Measurements from ENCODE around the gene WWC2.

WWC2 gene

DNA sequence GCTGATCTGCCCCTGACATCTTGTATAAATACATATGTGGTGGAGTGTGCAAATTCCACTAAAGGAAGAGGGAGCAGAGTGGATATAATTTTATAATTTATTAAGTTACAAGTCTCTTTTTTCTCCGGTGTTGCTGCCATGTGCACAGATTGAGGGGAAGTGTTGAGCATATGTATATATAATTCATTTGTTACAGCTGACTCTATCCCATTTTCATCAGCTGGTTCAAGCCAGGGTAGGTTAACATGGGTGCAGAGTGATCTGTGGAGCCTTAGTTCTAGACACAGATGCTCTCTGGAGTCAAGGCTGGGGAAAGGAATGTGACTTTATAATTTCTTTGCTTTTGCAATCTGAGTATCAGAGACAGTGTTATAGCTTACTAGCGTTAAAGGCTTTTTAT lies 103.5 kb downstream of the WWC2 start:
- DNase-seq (ENCODE audit: low spot score), result no peak

- DNase-seq (ENCODE audit: low spot score), result no peak
Observed at GRCh38 chr4:183204793-183205192, 105.7 kb downstream of the WWC2 start.

DNA sequence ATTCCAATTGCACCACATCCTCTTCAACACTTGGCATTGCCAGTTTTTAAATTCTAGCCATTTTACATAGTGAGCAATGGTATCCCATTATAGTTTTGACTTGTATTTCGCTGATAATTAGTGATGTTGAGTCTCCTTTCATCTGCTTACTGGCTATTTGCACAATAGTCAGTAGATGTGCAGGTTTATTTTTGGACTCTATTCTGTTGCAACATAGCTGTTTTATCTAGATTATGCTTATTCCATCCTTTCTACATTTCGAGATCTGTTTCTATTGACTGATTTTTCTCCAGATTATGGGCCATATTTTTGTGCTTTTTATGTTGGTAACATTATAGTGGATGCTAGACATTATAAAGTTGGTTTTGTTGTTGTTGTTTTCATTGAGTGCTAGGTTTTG lies 106.1 kb downstream of the WWC2 start:
- no peak for DNase-seq (ENCODE audit: low spot score)

GRCh38 chr4:183205709-183206108 lies 106.7 kb downstream of the WWC2 start:
- DNase-seq (ENCODE audit: low spot score), result no peak

GRCh38 chr4:183211533-183211932 lies 112.5 kb downstream of the WWC2 start:
- DNase-seq (ENCODE audit: low spot score), result no peak

GRCh38 chr4:183213996-183214395 lies 114.9 kb downstream of the WWC2 start:
- no peak for DNase-seq (ENCODE audit: low spot score)

DNA sequence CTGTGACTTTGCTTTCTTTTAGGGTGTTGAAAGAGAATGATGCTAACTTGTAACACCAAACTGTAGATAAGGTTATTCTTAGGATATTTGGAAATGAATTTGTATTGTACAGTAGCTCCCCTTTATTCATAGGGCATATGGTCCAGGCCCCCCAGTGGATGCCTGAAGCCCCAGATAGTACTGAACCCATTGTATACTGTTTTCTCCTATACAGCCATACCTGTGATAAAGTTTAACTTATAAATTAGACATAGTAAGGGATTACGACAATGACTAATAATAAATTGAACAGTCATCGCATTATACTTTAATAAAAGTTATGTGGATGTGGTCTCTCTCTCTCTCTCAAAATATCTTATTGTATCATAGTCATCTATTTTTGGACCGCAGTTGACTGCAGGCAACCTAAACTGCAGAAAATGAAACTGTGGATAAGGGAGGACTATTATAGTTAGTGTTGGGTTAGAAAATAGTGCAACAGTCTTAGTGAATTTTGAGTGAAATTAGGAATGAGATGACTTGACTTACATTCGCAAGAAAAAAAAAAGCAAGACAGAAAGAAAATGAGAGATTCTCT lies 115.9 kb downstream of the WWC2 start:
- DNase-seq (ENCODE audit: low spot score), result peak; percentile 5

DNA sequence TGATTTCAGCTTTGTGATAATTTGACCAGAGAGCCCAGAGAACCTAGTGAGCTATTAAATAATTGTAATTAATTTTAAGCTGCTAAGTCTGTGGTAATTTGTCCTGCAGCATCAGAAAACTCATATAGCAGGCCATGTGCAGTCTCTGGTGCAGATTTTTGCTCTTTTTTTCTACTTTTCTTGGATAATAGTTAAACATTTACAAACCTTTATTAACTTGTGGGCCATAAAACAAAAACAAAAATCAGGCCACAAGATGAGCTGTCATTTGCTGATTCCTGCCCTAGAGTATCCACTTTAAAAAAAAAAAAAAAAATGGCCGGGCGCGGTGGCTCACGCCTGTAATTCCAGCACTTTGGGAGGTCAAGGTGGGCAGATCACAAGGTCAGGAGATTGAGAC lies 121.2 kb downstream of the WWC2 start:
- no peak for DNase-seq (ENCODE audit: low spot score)

- DNase-seq (ENCODE audit: low spot score), result no peak
Observed at GRCh38 chr4:183223053-183223452, 124.0 kb downstream of the WWC2 start.

- DNase-seq (ENCODE audit: low spot score), result no peak
Observed at GRCh38 chr4:183229397-183229796, 130.3 kb downstream of the WWC2 start.

DNA sequence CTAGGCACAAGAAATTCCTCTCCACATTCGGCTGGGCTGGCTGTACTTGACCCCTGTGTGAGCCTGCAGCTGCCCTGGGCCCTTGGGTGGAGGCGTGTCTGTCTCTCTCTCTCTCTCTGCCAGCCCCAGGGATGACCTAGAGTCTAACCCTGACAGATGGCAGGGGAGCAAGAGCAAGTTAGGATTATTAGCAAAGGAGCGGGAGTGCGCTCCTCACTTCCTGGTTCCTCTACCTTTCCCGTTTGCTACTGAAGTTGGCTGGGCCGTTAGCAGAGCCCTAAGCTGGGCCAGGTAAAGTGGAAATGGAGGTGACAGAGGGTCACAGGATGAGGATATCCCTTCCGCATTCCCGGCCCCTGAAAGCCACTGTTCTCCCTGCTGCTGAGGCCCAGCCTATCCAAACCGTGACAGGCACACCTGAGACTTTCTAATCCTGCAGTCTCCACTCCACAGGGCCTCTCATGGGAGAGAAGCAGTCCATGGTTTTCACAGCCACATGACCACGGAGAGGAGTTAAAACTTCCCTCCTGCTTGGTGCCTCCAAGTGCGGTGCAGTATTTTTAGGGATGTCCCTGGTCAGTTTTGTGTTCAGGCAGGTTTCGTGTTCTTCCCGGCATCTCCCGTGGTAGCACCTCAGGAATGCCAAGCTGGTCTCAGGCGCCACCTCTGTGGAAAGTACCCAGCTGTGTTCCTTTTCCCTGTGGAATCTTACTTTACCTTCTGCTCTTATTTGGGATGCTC lies 141.7 kb downstream of the WWC2 start:
- DNase-seq (ENCODE audit: low spot score), result no peak

DNA sequence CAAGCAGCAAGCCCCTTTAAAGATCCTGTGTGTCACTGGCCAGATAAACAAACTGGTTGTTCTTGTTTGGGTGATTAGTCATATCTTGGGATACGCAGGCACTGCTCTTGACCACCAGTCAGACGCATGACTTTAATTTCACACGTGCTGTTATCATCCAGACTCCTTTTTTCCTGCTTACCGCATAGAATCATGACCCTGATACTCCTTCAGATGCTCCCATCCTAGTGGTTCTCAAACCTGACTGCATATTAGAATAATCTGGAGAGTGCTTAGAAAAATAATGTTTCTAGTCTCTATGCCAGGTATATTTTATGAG lies 142.2 kb downstream of the WWC2 start:
- DNase-seq (ENCODE audit: low spot score), result peak; percentile 35

GRCh38 chr4:183241721-183242151 lies 142.7 kb downstream of the WWC2 start:
- no peak for DNase-seq (ENCODE audit: low spot score)

DNA sequence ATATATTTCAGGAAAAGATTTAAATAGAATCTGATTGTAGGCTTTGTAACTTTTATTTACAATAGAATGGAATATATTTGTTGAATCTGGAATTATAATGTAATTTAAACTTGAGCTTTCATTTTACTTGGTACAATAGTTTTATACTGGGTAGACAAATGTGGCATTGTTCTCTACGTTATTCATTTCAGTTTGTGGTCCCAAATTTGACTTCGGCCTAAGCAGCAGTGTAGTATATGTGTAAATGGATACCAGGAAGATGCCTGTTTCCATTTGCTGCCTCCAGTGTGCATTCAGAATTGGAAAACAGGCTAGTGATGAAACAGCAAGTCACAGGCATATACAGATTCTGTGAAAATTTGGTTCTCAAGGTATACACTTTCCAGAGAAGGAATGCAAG lies 143.2 kb downstream of the WWC2 start:
- no peak for DNase-seq (ENCODE audit: low spot score)

GRCh38 chr4:183244019-183244418 lies 145.0 kb downstream of the WWC2 start:
- DNase-seq (ENCODE audit: low spot score), result no peak

DNA sequence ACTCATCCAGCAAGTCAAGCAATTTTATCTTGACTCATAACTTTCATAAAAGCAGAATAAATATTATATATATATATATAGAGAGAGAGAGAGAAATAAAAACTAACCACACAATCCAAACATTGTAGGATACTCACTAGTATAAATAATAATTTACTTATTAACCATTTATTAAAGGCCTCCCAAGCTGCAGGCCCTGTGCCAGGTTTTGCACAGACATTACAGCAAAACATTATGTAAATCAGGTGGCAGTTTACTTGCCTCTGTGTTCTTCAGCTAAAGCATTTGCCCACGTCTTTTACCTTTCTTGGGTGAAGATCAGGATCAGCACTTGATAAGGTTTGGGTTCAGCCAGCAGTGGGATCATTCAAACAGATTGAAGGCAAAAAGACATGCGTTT lies 145.4 kb downstream of the WWC2 start:
- no peak for DNase-seq (ENCODE audit: low spot score)

- DNase-seq (ENCODE audit: low spot score), result no peak
Observed at GRCh38 chr4:183248201-183248600, 149.1 kb downstream of the WWC2 start.

DNA sequence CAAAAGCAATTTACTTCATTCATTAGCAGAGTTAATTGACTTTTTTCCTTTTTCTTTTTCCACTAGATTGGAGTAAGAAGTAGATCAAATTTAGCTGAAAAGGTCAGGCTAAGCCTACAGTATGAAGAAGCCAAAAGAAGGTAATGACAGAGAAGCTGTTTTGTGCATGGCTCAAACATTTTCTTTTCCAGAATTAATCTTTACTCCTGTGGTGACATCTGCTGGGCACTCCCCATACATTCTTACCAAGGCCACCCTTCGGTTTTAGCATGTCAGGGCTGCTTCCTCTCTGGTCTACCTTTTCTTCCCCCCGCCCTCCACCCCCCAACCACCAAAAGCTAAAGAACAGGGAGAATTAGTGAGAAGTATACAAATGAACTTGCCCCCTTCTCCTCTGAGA lies 150.8 kb downstream of the WWC2 start:
- DNase-seq (ENCODE audit: low spot score), result no peak

DNA sequence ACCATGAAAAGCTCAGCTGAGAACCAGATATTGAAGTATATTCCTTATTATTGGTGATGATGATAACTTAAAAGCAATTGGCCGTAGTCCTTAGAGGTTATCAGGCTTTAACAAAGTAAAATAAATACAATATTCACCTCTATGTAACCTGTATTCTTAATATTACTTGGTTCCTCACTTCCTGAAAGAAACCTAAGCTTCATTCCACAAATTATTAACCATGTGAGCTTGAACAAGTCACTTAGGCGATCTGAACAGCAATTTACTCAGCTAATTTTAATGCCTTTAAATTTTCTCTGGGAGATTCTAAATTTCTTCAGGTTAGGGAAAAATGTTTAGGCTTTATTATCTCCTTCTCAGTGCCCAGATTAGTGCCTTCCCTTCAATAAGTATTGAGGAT lies 151.8 kb downstream of the WWC2 start:
- DNase-seq (ENCODE audit: low spot score), result no peak

DNA sequence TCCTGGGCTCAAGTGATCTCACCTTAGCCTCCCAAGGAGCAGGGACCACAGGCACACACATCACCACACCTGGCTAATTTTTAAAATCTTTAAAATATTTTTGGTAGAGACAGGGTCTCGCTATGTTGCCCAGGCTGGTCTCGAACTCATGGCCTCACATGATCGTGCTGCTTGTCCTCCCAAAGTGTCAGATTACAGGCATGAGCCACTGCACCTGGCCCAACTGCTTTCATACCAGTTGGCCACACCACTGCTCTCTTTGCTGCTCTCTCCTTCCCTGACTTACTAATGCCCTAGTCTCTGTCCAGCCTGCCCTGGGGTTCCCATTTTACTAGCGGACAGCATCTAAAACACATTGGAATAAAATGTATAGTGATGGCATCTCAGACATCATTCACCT lies 153.9 kb downstream of the WWC2 start:
- DNase-seq (ENCODE audit: low spot score), result no peak

DNA sequence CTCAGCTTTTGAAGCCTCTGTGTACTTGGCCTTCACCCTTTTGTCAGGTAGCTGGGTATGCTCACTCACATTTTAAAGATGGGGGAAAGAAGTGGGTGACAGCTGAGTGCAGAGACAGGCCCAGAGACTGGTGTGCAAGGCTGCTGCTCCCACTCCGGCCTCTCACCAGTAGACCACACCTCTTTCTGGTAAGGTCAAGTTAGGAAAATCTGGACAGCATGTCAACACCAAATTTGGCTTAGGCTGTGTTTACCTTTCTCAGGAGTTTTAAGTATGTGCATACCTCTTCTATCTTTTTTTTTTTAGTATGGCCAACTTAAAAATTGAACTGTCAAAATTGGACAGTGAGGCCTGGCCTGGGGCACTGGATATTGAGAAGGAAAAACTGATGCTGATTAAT lies 154.4 kb downstream of the WWC2 start:
- DNase-seq (ENCODE audit: low spot score), result no peak

DNA sequence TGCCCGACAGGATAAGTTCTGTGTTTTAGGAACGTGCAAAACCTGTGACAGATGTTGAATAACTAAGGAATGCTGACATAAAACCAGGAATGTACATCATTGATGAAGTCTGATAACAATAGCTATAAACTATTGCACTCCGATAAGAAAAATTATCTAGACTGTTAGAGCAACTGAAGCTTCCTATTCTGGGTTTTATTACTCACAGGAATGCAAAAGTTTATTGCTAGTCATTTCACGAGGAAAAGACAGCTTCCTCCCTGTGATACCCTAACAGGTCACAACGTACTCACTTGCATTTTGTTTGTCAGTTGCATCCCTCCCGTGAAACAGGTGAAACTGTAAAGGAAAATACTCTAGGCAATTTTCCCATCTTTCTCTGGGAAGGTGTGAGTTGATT lies 155.1 kb downstream of the WWC2 start:
- DNase-seq (ENCODE audit: low spot score), result no peak

DNA sequence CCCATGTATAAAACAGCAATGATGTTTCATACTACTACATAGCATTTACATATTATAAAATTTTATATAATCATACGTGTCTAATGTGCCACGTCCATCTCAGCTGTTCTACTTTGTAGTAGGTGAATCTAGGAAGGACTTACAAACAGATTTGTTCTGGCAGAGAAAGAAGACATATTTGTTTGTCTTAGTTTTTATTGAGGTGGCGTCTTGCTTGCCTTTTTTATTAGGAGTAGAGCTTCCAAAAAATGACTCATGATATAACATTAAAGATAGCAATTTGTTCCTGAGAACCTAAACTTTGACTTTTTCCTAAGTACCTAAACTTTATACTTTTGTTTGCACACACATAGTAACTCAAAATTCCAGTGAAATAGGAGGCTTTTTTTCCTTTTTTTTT lies 156.4 kb downstream of the WWC2 start:
- DNase-seq (ENCODE audit: low spot score), result no peak

GRCh38 chr4:183256343-183256742 lies 157.3 kb downstream of the WWC2 start:
- no peak for DNase-seq (ENCODE audit: low spot score)

All from hepatic stellate cell (primary cell).